NT2/D1 (cell line): ENCODE results near the gene DSCAML1.

ENCODE experiments used
- YY1 ChIP-seq: IDR thresholded peaks from 2 replicates; pipeline ENCODE4 v1.6.1; 2011; ENCODE audit not compliant: insufficient read length, insufficient read depth
- ZNF274 ChIP-seq: IDR thresholded peaks from 2 replicates; pipeline ENCODE4 v1.6.1; 2011; ENCODE audit warnings: mild to moderate bottlenecking, low read depth, low read length

DNA sequence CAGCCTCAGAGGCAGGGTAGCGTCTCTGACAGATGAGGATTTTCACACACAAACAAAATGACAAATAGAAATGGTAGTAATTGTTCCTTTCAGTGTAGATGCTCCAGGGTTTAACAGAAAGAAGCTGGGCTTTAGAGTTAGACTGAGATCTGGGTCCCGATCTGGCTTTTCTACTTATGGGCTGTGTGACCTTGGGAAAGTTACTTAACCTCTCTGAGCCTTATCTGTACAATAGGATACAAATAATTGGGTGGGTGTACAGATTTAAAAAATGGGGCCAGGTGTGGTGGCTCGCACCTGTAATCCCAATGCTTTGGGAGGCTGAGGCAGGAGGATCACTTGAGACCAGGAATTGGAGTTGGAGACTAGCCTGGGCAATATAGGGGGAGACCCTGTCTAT lies 264.4 kb downstream of the DSCAML1 start:
- TF ChIP-seq YY1 (no peak), ZNF274 (no peak)
